LNCAP (cell line): ENCODE data around the gene AIG1.

Source experiments
- CTCF ChIP-seq: fragments of 450-650 bp; IDR thresholded peaks from 2 replicates; pipeline ENCODE4 v1.5.1; 2017; ENCODE audit warnings: mild to moderate bottlenecking

Gene AIG1

GRCh38 chr6:143261899-143262436 lies 201.3 kb downstream of the AIG1 start:
- no peak for TF ChIP-seq CTCF

- no peak for TF ChIP-seq CTCF
Measured at GRCh38 chr6:143262859-143263258, 202.2 kb downstream of the AIG1 start.

GRCh38 chr6:143264379-143264778 lies 203.7 kb downstream of the AIG1 start:
- no peak for TF ChIP-seq CTCF

- TF ChIP-seq CTCF = no peak
Measured at GRCh38 chr6:143264986-143265764, 204.5 kb downstream of the AIG1 start.

GRCh38 chr6:143267760-143268159 lies 207.1 kb downstream of the AIG1 start:
- TF ChIP-seq CTCF = no peak

- no peak for TF ChIP-seq CTCF
Measured at GRCh38 chr6:143268439-143268838, 207.8 kb downstream of the AIG1 start.

GRCh38 chr6:143270026-143270425 lies 209.3 kb downstream of the AIG1 start:
- TF ChIP-seq CTCF = no peak
